Lower leg skin (tissue), 4 donors: ENCODE data around the gene MOSPD3. TPM values are rescaled to one million over a fixed set of nuclear protein-coding genes. Genes with fewer than 3 reads are reported as not detected.

Experiments
- DNase-seq, 2 donors: peaks; one replicate each; pipeline ENCODE4 v3.0.0-alpha.2; 2019; ENCODE audit warnings: low spot score in 2 of 2
- H3K4me3 ChIP-seq: fragments of 200-600 bp; sonication (generic); 2 replicates; pipeline ENCODE4 v1.5.1; 2017; ENCODE audit warnings: mild to moderate bottlenecking, low read depth; ENCODE audit not compliant: poor library complexity, severe bottlenecking
- CTCF ChIP-seq, 3 donors: fragments of 450-650 bp; IDR thresholded peaks; one replicate each; pipeline ENCODE4 v1.5.1; 2016; ENCODE audit warnings: antibody characterized with exemption in 3 of 3, mild to moderate bottlenecking in 3 of 3, moderate library complexity in 2 of 3
- POLR2A ChIP-seq, 2 donors: fragments of 450-650 bp; IDR thresholded peaks; one replicate each; pipeline ENCODE4 v1.6.1; 2016 to 2017; ENCODE audit warnings: antibody characterized with exemption in 2 of 2, mild to moderate bottlenecking in 1 of 2, moderate library complexity in 1 of 2
- WGBS, 2 donors: methylation state at CpG; one replicate each; pipeline ENCODE4 v1.1.5; 2018; 5-methylcytosine and 5-hydroxymethylcytosine counted together
- intact Hi-C: fragments of 100-400 bp; cut with DNase I; formaldehyde crosslinking; loops from one replicate; pipeline ENCODE4 v1.15.0; 2023; ENCODE audit warnings: low total_unique reads
- total RNA-seq, 4 donors: library from RNA; depleted of rRNA; stranded (reverse); fragments of >200 nt; gene quantifications; one replicate each; pipeline ENCODE4 v1.1.0, GENCODE V29; 2016

MOSPD3 gene
- total RNA-seq, 4 donors from 2014 or later, result 22.3 to 33.5 (median 26.9) TPM

GRCh38 chr7:100603726-100604027, 8.7 kb upstream of the MOSPD3 start:
- TF ChIP-seq POLR2A (IDR thresholded peaks at IDR 0.05) (no peak), CTCF (IDR thresholded peaks at IDR 0.05) (no peak)
- H3K4me3 ChIP-seq, result peak overlapping the region; percentile 31
- no peak for DNase-seq
- WGBS, 2 donors, result 11 to 13% methylated on average over 8 to 9 of the region's 10 CpGs
- intact Hi-C loops, result no loop called here

- intact Hi-C loops, result no loop called here
- no peak for TF ChIP-seq CTCF (IDR thresholded peaks at IDR 0.05)
- H3K4me3 ChIP-seq, result peak overlapping the region; percentile 64
- DNase-seq, result peak; percentile 59 to 96
- WGBS, 2 donors, result 1 to 2% methylated on average over 40 to 67 of the region's 70 CpGs
These were observed 8.0 kb upstream of the MOSPD3 start for GRCh38 chr7:100604028-100604975.

GRCh38 chr7:100604976-100605911, 7.1 kb upstream of the MOSPD3 start:
- DNase-seq, result no peak
- TF ChIP-seq CTCF (IDR thresholded peaks at IDR 0.05) (no peak), POLR2A (IDR thresholded peaks at IDR 0.05) (no peak)
- 32 to 33% methylated on average over 45 to 57 of the region's 68 CpGs for whole genome bisulfite sequencing, 2 donors
- intact Hi-C loops, result no loop called here
- H3K4me3 ChIP-seq, result peak overlapping the region; percentile 64

- no peak for DNase-seq
- no peak for TF ChIP-seq POLR2A (IDR thresholded peaks at IDR 0.05)
- no peak for TF ChIP-seq CTCF (IDR thresholded peaks at IDR 0.05)
- WGBS, 2 donors, result 82 to 92% methylated on average over 4 to 12 of the region's 12 CpGs
- intact Hi-C loops, result no loop called here
- no peak overlapping the region for H3K4me3 ChIP-seq
These were observed 6.0 kb upstream of the MOSPD3 start for GRCh38 chr7:100606313-100606712.

- intact Hi-C loops, result no loop called here
- no peak overlapping the region for H3K4me3 ChIP-seq
- DNase-seq, result no peak
- WGBS, 2 donors, result 81 to 90% methylated on average over 8 of the region's 8 CpGs
- TF ChIP-seq CTCF (IDR thresholded peaks at IDR 0.05) (no peak), POLR2A (IDR thresholded peaks at IDR 0.05) (no peak)
These were observed 5.2 kb upstream of the MOSPD3 start for GRCh38 chr7:100607111-100607510.
